ENCODE data around the gene ERO1B. TPM values are rescaled to one million over a fixed set of nuclear protein-coding genes. Genes with fewer than 3 reads are reported as not detected.

ERO1B gene
- polyA plus RNA-seq, 1 of the 3 experiments (the other 2 are of a cell fraction), result 0.79 TPM

DNA sequence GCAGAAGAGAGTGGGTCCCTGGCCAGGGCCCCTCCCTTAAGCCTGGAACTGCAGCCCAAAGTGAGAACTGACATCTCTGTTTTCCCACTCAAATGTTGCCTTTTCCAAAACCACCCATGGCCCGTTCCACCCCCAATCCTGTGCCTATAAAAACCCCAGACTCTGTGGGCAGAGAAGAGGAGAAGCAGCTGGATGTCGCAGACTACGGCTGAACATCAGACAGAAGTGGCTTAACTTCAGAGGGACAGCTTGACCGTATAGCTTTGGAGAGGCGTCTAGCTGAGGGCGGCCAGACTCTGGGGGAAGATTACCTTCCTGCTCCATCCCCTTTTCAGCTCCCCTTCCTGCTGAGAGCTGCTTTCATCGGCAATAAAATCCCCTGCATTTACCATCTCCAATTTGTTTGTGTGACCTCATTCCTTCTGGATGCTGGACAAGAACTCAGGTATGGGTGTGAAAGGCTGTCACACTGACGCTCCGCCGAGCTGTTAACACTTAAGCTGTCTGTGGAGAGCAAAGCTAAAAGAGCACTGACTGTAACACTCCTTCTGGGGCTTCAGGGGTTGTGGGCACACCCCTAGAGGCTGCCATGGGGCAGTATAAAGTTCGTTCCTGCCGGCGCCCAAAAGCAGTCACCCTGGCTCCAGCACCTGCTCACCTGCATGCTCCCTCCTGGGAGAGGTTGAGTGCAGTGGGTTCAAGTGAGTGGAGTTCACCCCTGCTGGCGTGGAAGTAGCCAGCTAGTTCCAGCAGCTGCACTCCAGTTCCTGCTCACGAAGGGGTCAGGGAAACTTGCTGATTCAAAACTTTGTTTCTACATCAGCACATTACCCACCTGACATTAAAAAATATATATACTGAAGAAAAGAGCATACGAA, 19.6 kb upstream of the ERO1B start (continued):
- TF ChIP-seq, protein P1, sequence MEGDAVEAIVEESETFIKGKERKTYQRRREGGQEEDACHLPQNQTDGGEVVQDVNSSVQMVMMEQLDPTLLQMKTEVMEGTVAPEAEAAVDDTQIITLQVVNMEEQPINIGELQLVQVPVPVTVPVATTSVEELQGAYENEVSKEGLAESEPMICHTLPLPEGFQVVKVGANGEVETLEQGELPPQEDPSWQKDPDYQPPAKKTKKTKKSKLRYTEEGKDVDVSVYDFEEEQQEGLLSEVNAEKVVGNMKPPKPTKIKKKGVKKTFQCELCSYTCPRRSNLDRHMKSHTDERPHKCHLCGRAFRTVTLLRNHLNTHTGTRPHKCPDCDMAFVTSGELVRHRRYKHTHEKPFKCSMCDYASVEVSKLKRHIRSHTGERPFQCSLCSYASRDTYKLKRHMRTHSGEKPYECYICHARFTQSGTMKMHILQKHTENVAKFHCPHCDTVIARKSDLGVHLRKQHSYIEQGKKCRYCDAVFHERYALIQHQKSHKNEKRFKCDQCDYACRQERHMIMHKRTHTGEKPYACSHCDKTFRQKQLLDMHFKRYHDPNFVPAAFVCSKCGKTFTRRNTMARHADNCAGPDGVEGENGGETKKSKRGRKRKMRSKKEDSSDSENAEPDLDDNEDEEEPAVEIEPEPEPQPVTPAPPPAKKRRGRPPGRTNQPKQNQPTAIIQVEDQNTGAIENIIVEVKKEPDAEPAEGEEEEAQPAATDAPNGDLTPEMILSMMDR (IDR thresholded peaks at IDR 0.05), result no peak
- TF ChIP-seq, protein P2, sequence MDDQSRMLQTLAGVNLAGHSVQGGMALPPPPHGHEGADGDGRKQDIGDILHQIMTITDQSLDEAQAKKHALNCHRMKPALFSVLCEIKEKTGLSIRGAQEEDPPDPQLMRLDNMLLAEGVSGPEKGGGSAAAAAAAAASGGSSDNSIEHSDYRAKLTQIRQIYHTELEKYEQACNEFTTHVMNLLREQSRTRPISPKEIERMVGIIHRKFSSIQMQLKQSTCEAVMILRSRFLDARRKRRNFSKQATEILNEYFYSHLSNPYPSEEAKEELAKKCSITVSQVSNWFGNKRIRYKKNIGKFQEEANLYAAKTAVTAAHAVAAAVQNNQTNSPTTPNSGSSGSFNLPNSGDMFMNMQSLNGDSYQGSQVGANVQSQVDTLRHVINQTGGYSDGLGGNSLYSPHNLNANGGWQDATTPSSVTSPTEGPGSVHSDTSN (IDR thresholded peaks at IDR 0.05), result no peak
- TF ChIP-seq, protein P3, sequence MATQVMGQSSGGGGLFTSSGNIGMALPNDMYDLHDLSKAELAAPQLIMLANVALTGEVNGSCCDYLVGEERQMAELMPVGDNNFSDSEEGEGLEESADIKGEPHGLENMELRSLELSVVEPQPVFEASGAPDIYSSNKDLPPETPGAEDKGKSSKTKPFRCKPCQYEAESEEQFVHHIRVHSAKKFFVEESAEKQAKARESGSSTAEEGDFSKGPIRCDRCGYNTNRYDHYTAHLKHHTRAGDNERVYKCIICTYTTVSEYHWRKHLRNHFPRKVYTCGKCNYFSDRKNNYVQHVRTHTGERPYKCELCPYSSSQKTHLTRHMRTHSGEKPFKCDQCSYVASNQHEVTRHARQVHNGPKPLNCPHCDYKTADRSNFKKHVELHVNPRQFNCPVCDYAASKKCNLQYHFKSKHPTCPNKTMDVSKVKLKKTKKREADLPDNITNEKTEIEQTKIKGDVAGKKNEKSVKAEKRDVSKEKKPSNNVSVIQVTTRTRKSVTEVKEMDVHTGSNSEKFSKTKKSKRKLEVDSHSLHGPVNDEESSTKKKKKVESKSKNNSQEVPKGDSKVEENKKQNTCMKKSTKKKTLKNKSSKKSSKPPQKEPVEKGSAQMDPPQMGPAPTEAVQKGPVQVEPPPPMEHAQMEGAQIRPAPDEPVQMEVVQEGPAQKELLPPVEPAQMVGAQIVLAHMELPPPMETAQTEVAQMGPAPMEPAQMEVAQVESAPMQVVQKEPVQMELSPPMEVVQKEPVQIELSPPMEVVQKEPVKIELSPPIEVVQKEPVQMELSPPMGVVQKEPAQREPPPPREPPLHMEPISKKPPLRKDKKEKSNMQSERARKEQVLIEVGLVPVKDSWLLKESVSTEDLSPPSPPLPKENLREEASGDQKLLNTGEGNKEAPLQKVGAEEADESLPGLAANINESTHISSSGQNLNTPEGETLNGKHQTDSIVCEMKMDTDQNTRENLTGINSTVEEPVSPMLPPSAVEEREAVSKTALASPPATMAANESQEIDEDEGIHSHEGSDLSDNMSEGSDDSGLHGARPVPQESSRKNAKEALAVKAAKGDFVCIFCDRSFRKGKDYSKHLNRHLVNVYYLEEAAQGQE (IDR thresholded peaks at IDR 0.05; ENCODE audit: low read depth, low read length), result no peak
- TF ChIP-seq FOXM1 (IDR thresholded peaks at IDR 0.05; ENCODE audit: low read depth) (no peak), TAF1 (IDR thresholded peaks at IDR 0.05; ENCODE audit: borderline replicate concordance, low read depth, low read length) (no peak)

DNA sequence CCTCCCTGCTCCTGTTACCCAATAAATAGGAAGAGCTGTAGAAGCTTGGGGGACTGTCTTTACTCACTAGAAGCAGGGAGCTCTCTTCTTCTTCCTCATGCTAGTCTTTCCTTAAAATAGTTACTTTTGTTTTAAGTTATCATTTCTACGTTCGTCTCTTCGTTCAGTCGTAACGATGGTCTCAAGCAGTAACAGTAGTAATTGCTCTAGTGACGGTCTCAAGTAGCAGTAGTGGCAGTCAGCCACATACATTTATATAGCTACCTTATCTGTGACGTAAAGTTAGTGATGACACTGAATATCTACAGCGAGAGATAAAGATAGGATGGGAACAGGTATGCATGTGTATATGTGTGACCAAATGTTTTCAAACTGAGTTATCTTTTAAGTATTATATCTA, 15.4 kb upstream of the ERO1B start:
- no peak for DNase-seq
- Histone ChIP-seq H3K9me2 (no peaks in the 10 kb centered on the region), H3K36me3 (replicated peaks in 1 of 2; ENCODE audit: control insufficient read depth in 1 of 2, insufficient read depth in 2 of 2, low read length in 1 of 2) (no peaks in the 10 kb centered on the region), H4K20me1 (ENCODE audit: insufficient read depth) (no peaks in the 10 kb centered on the region), H3K4me1 (ENCODE audit: control insufficient read depth in 1 of 2, insufficient read depth in 2 of 2, low read depth in 1 of 2, low read length in 1 of 2) (no peaks in the 10 kb centered on the region), H3K9me3 (no peaks in the 10 kb centered on the region), H3K4me3 (ENCODE audit: low read depth in 2 of 2, low read length in 1 of 2) (no peak overlapping the region), H2AFZ (ENCODE audit: low read depth) (no peak overlapping the region), H3K79me2 (ENCODE audit: insufficient read depth) (no peaks in the 10 kb centered on the region), H3K27me3 (ENCODE audit: insufficient read depth) (peaks cover 11% of the 10 kb centered on the region; the same call in 1 of the 2 replicates), H3K27ac (ENCODE audit: low read depth in 2 of 2, low read length in 1 of 2) (no peak overlapping the region), H3F3A (replicated peaks; ENCODE audit: insufficient read depth) (no peaks in the 10 kb centered on the region), H3K4me2 (no peak overlapping the region), H3K9ac (no peak overlapping the region)
- 78% methylated on average over 8 of the region's 8 CpGs for WGBS (ENCODE audit: low lambda C conversion rate)
- ChIA-PET POLR2A (no interaction called here), CTCF (no interaction called here)
- TF ChIP-seq MEF2A (IDR thresholded peaks at IDR 0.05; ENCODE audit: borderline replicate concordance, low read depth), result no peak
- TF ChIP-seq GABPA (IDR thresholded peaks at IDR 0.05; ENCODE audit: low read depth), result no peak
- TF ChIP-seq, protein P2 (IDR thresholded peaks at IDR 0.05), result no peak
- no peak for TF ChIP-seq SMC3 (IDR thresholded peaks at IDR 0.05; ENCODE audit: low read depth, low read length)
- TF ChIP-seq SIN3A (IDR thresholded peaks at IDR 0.05; ENCODE audit: borderline replicate concordance, low read depth, low read length), result no peak
- TF ChIP-seq RFX5 (IDR thresholded peaks at IDR 0.05; ENCODE audit: low read length), result no peak
- no peak for TF ChIP-seq RXRA (IDR thresholded peaks at IDR 0.05; ENCODE audit: borderline replicate concordance, low read depth)

All from SK-N-SH (cell line).